Smooth muscle cell (in vitro differentiated cells): ENCODE results near the gene DOCK1. TPM values are rescaled to one million over a fixed set of nuclear protein-coding genes. Genes with fewer than 3 reads are reported as not detected.
A peak's percentile ranks its signal among the peaks of the same experiment; 100 is the strongest.

ENCODE experiments used
- DNase-seq: peaks from one replicate; lab custom pipeline; 2025; ENCODE audit not compliant: unreplicated experiment; lab: John Stamatoyannopoulos, UW
- H2AFZ ChIP-seq: fragments of 200-600 bp; sonication (generic); 2 replicates; pipeline ENCODE4 v1.6.0; 2016; ENCODE audit warnings: antibody characterized with exemption, low read depth, mild to moderate bottlenecking
- H3F3A ChIP-seq: fragments of 200-600 bp; sonication (generic); 2 replicates; pipeline ENCODE4 v1.6.0; 2017; ENCODE audit warnings: antibody characterized with exemption, low read depth
- H3K27ac ChIP-seq: fragments of 200-600 bp; sonication (generic); 2 replicates; pipeline ENCODE4 v1.5.1; 2016; ENCODE audit warnings: low read depth, mild to moderate bottlenecking
- H3K27me3 ChIP-seq: fragments of 200-600 bp; sonication (generic); 2 replicates; pipeline ENCODE4 v1.6.1; 2016; ENCODE audit warnings: low read depth, mild to moderate bottlenecking
- H3K36me3 ChIP-seq: fragments of 200-600 bp; sonication (generic); 2 replicates; pipeline ENCODE4 v1.5.1; 2016; ENCODE audit warnings: low read depth
- H3K4me1 ChIP-seq: fragments of 200-600 bp; sonication (generic); 2 replicates; pipeline ENCODE4 v1.5.1; 2016; ENCODE audit warnings: low read depth
- H3K4me2 ChIP-seq: fragments of 200-600 bp; sonication (generic); 2 replicates; pipeline ENCODE4 v1.6.0; 2016; ENCODE audit warnings: mild to moderate bottlenecking
- H3K4me3 ChIP-seq: fragments of 200-600 bp; sonication (generic); 2 replicates; pipeline ENCODE4 v1.5.1; 2016; ENCODE audit warnings: mild to moderate bottlenecking
- H3K79me2 ChIP-seq: fragments of 200-600 bp; sonication (generic); 2 replicates; pipeline ENCODE4 v1.6.0; 2016; ENCODE audit warnings: low read depth, mild to moderate bottlenecking
- H3K9ac ChIP-seq: fragments of 200-600 bp; sonication (generic); 2 replicates; pipeline ENCODE4 v1.6.0; 2016; ENCODE audit warnings: low read depth
- H3K9me3 ChIP-seq: fragments of 200-600 bp; sonication (generic); replicated peaks from 2 replicates; pipeline ENCODE4 v1.5.1; 2016; ENCODE audit warnings: low read depth
- H4K20me1 ChIP-seq: fragments of 200-600 bp; sonication (generic); 2 replicates; pipeline ENCODE4 v1.6.0; 2016; ENCODE audit warnings: low read depth
- CTCF ChIP-seq: fragments of 200-600 bp; sonication (generic); IDR thresholded peaks from 2 replicates; pipeline ENCODE4 v1.5.1; 2017; ENCODE audit warnings: borderline replicate concordance, mild to moderate bottlenecking, antibody characterized with exemption; ENCODE audit not compliant: insufficient read depth, poor library complexity, severe bottlenecking
- WGBS: methylation state at CpG from one replicate; pipeline ENCODE4 v1.1.7; 2016; ENCODE audit warnings: low lambda C conversion rate; 5-methylcytosine and 5-hydroxymethylcytosine counted together
- polyA plus RNA-seq: library from polyadenylated mRNA; unstranded; fragments of >200 nt; fragmentation: Nextera tagmentation; extraction: Ambion mirVana; gene quantifications from 2 replicates; pipeline ENCODE4 v1.2.1, GENCODE V29; 2016
- total RNA-seq: library from RNA; depleted of rRNA; stranded (reverse); fragments of >200 nt; gene quantifications from 2 replicates; pipeline ENCODE4 v1.2.3, GENCODE V29; 2014

DOCK1 gene
- total and polyA plus RNA-seq, 2 experiments from 2014 or later, result 18.4 to 37.1 TPM

GRCh38 chr10:127370601-127371000, 465.4 kb downstream of the DOCK1 start:
- Histone ChIP-seq H3K36me3 (no peaks in the 10 kb centered on the region), H3F3A (peaks cover 7% of the 10 kb centered on the region), H4K20me1 (peaks cover 34% of the 10 kb centered on the region), H3K4me1 (peaks cover 6% of the 10 kb centered on the region), H3K27ac (no peak overlapping the region), H3K27me3 (no peaks in the 10 kb centered on the region), H2AFZ (no peak overlapping the region), H3K79me2 (no peaks in the 10 kb centered on the region), H3K9ac (no peak overlapping the region), H3K9me3 (no peaks in the 10 kb centered on the region), H3K4me3 (no peak overlapping the region), H3K4me2 (no peak overlapping the region)
- TF ChIP-seq CTCF, result no peak
- no peak for DNase-seq
- 94% methylated on average over 7 of the region's 7 CpGs for WGBS

DNA sequence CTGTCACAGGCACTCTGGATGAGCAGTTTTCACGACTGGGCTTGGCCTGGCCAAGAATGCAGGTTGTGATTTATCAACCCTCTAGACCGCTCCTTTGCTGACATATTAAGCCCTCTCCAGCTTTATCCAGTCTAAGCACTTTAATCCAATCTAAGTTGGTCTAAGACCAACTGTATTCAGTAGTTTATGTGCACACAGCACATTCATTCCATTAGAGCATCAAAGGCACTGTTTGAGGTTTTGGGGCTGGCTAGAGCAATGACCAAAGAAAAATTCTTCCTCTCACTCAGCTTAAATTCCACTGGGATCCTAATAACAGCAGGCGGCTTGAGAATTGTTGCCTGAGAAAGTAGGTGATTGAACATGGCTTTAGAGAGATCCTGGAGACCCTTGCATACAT, 467.1 kb downstream of the DOCK1 start:
- Histone ChIP-seq H3K9me3 (no peaks in the 10 kb centered on the region), H3K4me1 (peaks cover 9% of the 10 kb centered on the region), H3K36me3 (no peaks in the 10 kb centered on the region), H3K9ac (no peak overlapping the region), H3F3A (peaks cover 7% of the 10 kb centered on the region), H3K27me3 (no peaks in the 10 kb centered on the region), H4K20me1 (peaks cover 41% of the 10 kb centered on the region), H3K4me2 (peak overlapping the region; percentile 17), H3K79me2 (no peaks in the 10 kb centered on the region), H3K27ac (peak overlapping the region; percentile 30), H3K4me3 (no peak overlapping the region), H2AFZ (no peak overlapping the region)
- TF ChIP-seq CTCF, result no peak
- WGBS, result 25% methylated on average over 3 of the region's 3 CpGs
- no peak for DNase-seq

GRCh38 chr10:127374074-127374680, 468.9 kb downstream of the DOCK1 start:
- Histone ChIP-seq H3K9me3 (no peaks in the 10 kb centered on the region), H3K27me3 (no peaks in the 10 kb centered on the region), H3K27ac (peak overlapping the region; percentile 82), H3K4me3 (no peak overlapping the region), H3K4me1 (peaks cover 9% of the 10 kb centered on the region), H4K20me1 (peaks cover 47% of the 10 kb centered on the region), H3K36me3 (no peaks in the 10 kb centered on the region), H3K4me2 (peak overlapping the region; percentile 55), H3K79me2 (no peaks in the 10 kb centered on the region), H3F3A (peaks cover 7% of the 10 kb centered on the region), H2AFZ (no peak overlapping the region), H3K9ac (peak overlapping the region; percentile 34)
- no peak for TF ChIP-seq CTCF
- WGBS, result 27% methylated on average over 20 of the region's 20 CpGs
- DNase-seq, result no peak

DNA sequence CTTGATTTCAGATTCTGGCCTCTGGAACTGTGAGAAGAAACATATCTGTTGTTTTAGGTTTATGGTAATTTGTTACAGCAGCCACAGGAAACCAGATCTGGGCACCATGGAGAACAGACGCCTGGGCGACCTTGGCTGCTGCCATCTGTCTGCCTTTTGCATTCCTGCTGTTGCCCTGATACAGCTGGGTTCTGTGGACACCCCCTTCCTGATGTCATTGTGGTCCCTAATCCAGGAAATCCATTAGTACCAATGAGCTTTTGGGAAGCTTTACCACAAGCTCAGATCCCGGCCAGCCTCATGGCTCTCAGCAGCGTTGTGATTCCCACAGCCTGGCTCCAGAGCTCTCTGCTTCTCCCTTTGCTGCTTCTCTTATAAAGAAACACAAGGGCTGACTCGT, 469.7 kb downstream of the DOCK1 start:
- no peak for TF ChIP-seq CTCF
- H3K27me3 ChIP-seq, result no peaks in the 10 kb centered on the region
- H3F3A ChIP-seq, result peaks cover 7% of the 10 kb centered on the region
- no peak overlapping the region for H3K4me3 ChIP-seq
- peak overlapping the region; percentile 34 for H3K9ac ChIP-seq
- H3K36me3 ChIP-seq, result no peaks in the 10 kb centered on the region
- no peak for DNase-seq
- 32% methylated on average over 5 of the region's 5 CpGs for WGBS
- no peak overlapping the region for H2AFZ ChIP-seq
- no peaks in the 10 kb centered on the region for H3K9me3 ChIP-seq
- H3K4me2 ChIP-seq, result peak overlapping the region; percentile 55
- H3K27ac ChIP-seq, result peak overlapping the region; percentile 82
- H4K20me1 ChIP-seq, result peaks cover 48% of the 10 kb centered on the region
- peaks cover 9% of the 10 kb centered on the region for H3K4me1 ChIP-seq
- H3K79me2 ChIP-seq, result no peaks in the 10 kb centered on the region
